ENCODE results near the gene ENDOV.
A peak's percentile ranks its signal among the peaks of the same experiment; 100 is the strongest.

The ENDOV gene

GRCh38 chr17:80415626-80416137 is 715 bp downstream of the ENDOV start:
- DNase-seq (ENCODE audit: low read depth in 3 of 3): no peak

GRCh38 chr17:80416260-80416939 is 1.4 kb downstream of the ENDOV start:
- DNase-seq (ENCODE audit: low read depth in 3 of 3): no peak

- no peak for DNase-seq (ENCODE audit: low read depth in 3 of 3)
Observed at GRCh38 chr17:80416940-80417293, 1.9 kb downstream of the ENDOV start.

- DNase-seq (ENCODE audit: low read depth in 3 of 3): no peak
Observed at GRCh38 chr17:80418589-80418988, 3.6 kb downstream of the ENDOV start.

GRCh38 chr17:80419255-80419654 is 4.3 kb downstream of the ENDOV start:
- DNase-seq (ENCODE audit: low read depth in 3 of 3): no peak

GRCh38 chr17:80421381-80422090 is 6.6 kb downstream of the ENDOV start:
- no peak for DNase-seq (ENCODE audit: low read depth in 3 of 3)

GRCh38 chr17:80422276-80422675 is 7.3 kb downstream of the ENDOV start:
- no peak for DNase-seq (ENCODE audit: low read depth in 3 of 3)

- no peak for DNase-seq (ENCODE audit: low read depth in 3 of 3)
Observed at GRCh38 chr17:80422981-80423380, 8.0 kb downstream of the ENDOV start.

GRCh38 chr17:80423536-80424225 is 8.7 kb downstream of the ENDOV start:
- no peak for DNase-seq (ENCODE audit: low read depth in 3 of 3)

- no peak for DNase-seq (ENCODE audit: low read depth in 3 of 3)
Observed at GRCh38 chr17:80424261-80424660, 9.3 kb downstream of the ENDOV start.

GRCh38 chr17:80424878-80425765 is 10.2 kb downstream of the ENDOV start:
- DNase-seq (ENCODE audit: low read depth in 3 of 3): no peak

- DNase-seq (ENCODE audit: low read depth in 3 of 3): no peak
Observed at GRCh38 chr17:80425835-80426426, 11.0 kb downstream of the ENDOV start.

GRCh38 chr17:80426671-80427326 is 11.8 kb downstream of the ENDOV start:
- peak; percentile 75 to 78 (median 76) for DNase-seq (ENCODE audit: low read depth in 3 of 3)

GRCh38 chr17:80427366-80428282 is 12.7 kb downstream of the ENDOV start:
- DNase-seq (ENCODE audit: low read depth in 3 of 3): no peak

GRCh38 chr17:80428363-80428762 is 13.4 kb downstream of the ENDOV start:
- DNase-seq (ENCODE audit: low read depth in 3 of 3): no peak

GRCh38 chr17:80428796-80429195 is 13.8 kb downstream of the ENDOV start:
- DNase-seq (ENCODE audit: low read depth in 3 of 3): no peak

- DNase-seq (ENCODE audit: low read depth in 3 of 3): no peak
Observed at GRCh38 chr17:80429356-80430275, 14.6 kb downstream of the ENDOV start.

- DNase-seq (ENCODE audit: low read depth in 3 of 3): no peak
Observed at GRCh38 chr17:80430446-80431245, 15.7 kb downstream of the ENDOV start.

Data from stimulated activated CD4-positive, alpha-beta T cell treated with anti-CD3 and anti-CD28 coated beads, TNF-alpha, amount 100 ng/mL, for 48 hours (primary cell).